HG02610 (cell line): ENCODE measurements around the gene TSKU.
"Not testable (repeated sequence)": the region's sequence is repeated elsewhere in the genome, so short reads cannot be mapped to it uniquely, and the experiment has no call there.

Source experiments
- ATAC-seq: cut with Tn5 transposase; IDR thresholded peaks from one replicate; pipeline ENCODE4 v1.9.1; 2021; ENCODE audit warnings: mild to moderate bottlenecking, moderate library complexity; ENCODE audit not compliant: unreplicated experiment

The TSKU gene

GRCh38 chr11:76783294-76783895, at the start of gene TSKU:
Gene TSKU, plus strand, starts transcription at chr11:76783356. Its CDS starts 12,261 bp downstream, at chr11:76795617.
- ATAC-seq: no peak

GRCh38 chr11:76733906-76734305, 49.2 kb upstream of the TSKU start:
- not testable (repeated sequence) for ATAC-seq

GRCh38 chr11:76734456-76735420, 48.4 kb upstream of the TSKU start:
- no peak for ATAC-seq

- ATAC-seq: no peak
Measured at GRCh38 chr11:76735841-76736240, 47.3 kb upstream of the TSKU start.

- no peak for ATAC-seq
Measured at GRCh38 chr11:76736266-76736665, 46.9 kb upstream of the TSKU start.

- no peak for ATAC-seq
Measured at GRCh38 chr11:76736773-76737495, 46.2 kb upstream of the TSKU start.

GRCh38 chr11:76738618-76739240, 44.4 kb upstream of the TSKU start:
- ATAC-seq: no peak

GRCh38 chr11:76739798-76740197, 43.4 kb upstream of the TSKU start:
- ATAC-seq: no peak

- no peak for ATAC-seq
Measured at GRCh38 chr11:76740772-76741171, 42.4 kb upstream of the TSKU start.

- ATAC-seq: no peak
Measured at GRCh38 chr11:76742902-76743301, 40.3 kb upstream of the TSKU start.

GRCh38 chr11:76744186-76745043, 38.7 kb upstream of the TSKU start:
- no peak for ATAC-seq

GRCh38 chr11:76745044-76745376, 38.1 kb upstream of the TSKU start:
- no peak for ATAC-seq

GRCh38 chr11:76745561-76746207, 37.5 kb upstream of the TSKU start:
- no peak for ATAC-seq

GRCh38 chr11:76747153-76747914, 35.8 kb upstream of the TSKU start:
- no peak for ATAC-seq

GRCh38 chr11:76747915-76748860, 35.0 kb upstream of the TSKU start:
- ATAC-seq: no peak

- no peak for ATAC-seq
Measured at GRCh38 chr11:76748948-76749347, 34.2 kb upstream of the TSKU start.

- no peak for ATAC-seq
Measured at GRCh38 chr11:76750067-76750466, 33.1 kb upstream of the TSKU start.

- no peak for ATAC-seq
Measured at GRCh38 chr11:76750746-76751145, 32.4 kb upstream of the TSKU start.
